HG03565 (cell line): ENCODE data around the gene MRPL54.

Source experiments
- ATAC-seq: cut with Tn5 transposase; IDR thresholded peaks from one replicate; pipeline ENCODE4 v1.9.1; 2021; ENCODE audit warnings: mild to moderate bottlenecking, moderate library complexity; ENCODE audit not compliant: unreplicated experiment

MRPL54 gene

GRCh38 chr19:3783660-3784584, 21.4 kb downstream of the MRPL54 start:
- ATAC-seq = no peak

- ATAC-seq = no peak
Observed at GRCh38 chr19:3784607-3785450, 22.3 kb downstream of the MRPL54 start.

- no peak for ATAC-seq
Observed at GRCh38 chr19:3785451-3785937, 23.0 kb downstream of the MRPL54 start.

GRCh38 chr19:3785938-3786824, 23.7 kb downstream of the MRPL54 start, which contains the start of gene MATK:
Gene MATK (minus strand): TSS chr19:3786381. CDS start chr19:3785135, 1,246 bp downstream.
- ATAC-seq = no peak

- ATAC-seq = no peak
Observed at GRCh38 chr19:3788996-3789778, 26.7 kb downstream of the MRPL54 start.

- no peak for ATAC-seq
Observed at GRCh38 chr19:3790209-3790734, 27.8 kb downstream of the MRPL54 start.

GRCh38 chr19:3790941-3791340, 28.5 kb downstream of the MRPL54 start:
- ATAC-seq = no peak

GRCh38 chr19:3792114-3792513, 29.6 kb downstream of the MRPL54 start:
- no peak for ATAC-seq

GRCh38 chr19:3793799-3794198, 31.3 kb downstream of the MRPL54 start:
- ATAC-seq = no peak

GRCh38 chr19:3796358-3796757, 33.9 kb downstream of the MRPL54 start:
- no peak for ATAC-seq

- no peak for ATAC-seq
Observed at GRCh38 chr19:3798137-3798536, 35.7 kb downstream of the MRPL54 start.

- ATAC-seq = no peak
Observed at GRCh38 chr19:3800996-3801395, 38.5 kb downstream of the MRPL54 start.

- ATAC-seq = no peak
Observed at GRCh38 chr19:3801412-3802096, 39.1 kb downstream of the MRPL54 start.

GRCh38 chr19:3803114-3803888, 40.8 kb downstream of the MRPL54 start:
- ATAC-seq = no peak

GRCh38 chr19:3803986-3804385, 41.5 kb downstream of the MRPL54 start:
- ATAC-seq = no peak

GRCh38 chr19:3804429-3804828, 41.9 kb downstream of the MRPL54 start:
- ATAC-seq = no peak

GRCh38 chr19:3805859-3806258, 43.4 kb downstream of the MRPL54 start:
- ATAC-seq = no peak

GRCh38 chr19:3807131-3807480, 44.6 kb downstream of the MRPL54 start:
- no peak for ATAC-seq
